ENCODE measurements around the gene AGO3. TPM values are rescaled to one million over a fixed set of nuclear protein-coding genes. Genes with fewer than 3 reads are reported as not detected.
A peak's percentile ranks its signal among the peaks of the same experiment; 100 is the strongest.

Gene AGO3
- total and polyA plus RNA-seq, 2 experiments from 2014 or later, result 10.7 to 30.3 TPM

DNA sequence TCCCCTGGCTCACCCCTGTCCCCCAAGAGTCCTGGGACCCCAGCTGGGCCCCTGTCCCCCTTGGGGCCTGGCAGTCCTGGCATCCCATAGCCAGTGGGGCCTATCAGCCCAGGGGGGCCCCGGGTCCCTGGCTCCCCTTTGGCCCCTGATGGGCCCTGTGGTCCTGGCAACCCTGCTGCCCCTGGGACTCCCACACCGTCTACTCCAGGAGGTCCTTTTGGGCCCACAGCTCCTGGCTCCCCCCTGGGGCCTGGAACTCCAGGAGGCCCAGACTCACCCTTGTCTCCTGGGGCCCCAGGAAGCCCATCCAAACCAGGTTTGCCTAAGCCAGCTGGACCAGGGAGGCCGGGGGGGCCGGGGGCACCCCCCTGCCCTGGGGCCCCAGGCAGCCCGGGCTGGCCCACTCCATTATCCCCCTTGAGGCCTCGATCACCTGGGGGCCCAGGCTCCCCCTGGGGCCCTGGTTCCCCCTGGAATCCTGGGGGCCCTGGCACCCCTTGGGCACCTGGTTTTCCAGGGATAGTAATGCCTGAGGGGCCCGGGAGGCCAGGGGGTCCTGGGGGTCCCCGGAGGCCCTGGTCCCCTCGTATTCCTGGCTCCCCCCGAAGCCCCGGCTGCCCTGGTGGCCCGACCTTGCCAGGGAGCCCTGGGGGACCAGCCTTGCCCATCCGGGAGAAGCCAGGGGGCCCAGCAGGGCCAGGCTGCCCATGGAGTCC lies 167.9 kb downstream of the AGO3 start:
- TF ChIP-seq, protein P1, sequence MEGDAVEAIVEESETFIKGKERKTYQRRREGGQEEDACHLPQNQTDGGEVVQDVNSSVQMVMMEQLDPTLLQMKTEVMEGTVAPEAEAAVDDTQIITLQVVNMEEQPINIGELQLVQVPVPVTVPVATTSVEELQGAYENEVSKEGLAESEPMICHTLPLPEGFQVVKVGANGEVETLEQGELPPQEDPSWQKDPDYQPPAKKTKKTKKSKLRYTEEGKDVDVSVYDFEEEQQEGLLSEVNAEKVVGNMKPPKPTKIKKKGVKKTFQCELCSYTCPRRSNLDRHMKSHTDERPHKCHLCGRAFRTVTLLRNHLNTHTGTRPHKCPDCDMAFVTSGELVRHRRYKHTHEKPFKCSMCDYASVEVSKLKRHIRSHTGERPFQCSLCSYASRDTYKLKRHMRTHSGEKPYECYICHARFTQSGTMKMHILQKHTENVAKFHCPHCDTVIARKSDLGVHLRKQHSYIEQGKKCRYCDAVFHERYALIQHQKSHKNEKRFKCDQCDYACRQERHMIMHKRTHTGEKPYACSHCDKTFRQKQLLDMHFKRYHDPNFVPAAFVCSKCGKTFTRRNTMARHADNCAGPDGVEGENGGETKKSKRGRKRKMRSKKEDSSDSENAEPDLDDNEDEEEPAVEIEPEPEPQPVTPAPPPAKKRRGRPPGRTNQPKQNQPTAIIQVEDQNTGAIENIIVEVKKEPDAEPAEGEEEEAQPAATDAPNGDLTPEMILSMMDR (IDR thresholded peaks at IDR 0.05; ENCODE audit: low read depth, low read length), result no peak
- peaks cover 17% of the 10 kb centered on the region for H3K36me3 ChIP-seq
- no peaks in the 10 kb centered on the region for H3K27me3 ChIP-seq
- DNase-seq (ENCODE audit: low read depth in 1 of 2, low spot score in 1 of 2), result no peak
- no peak overlapping the region for H3K4me3 ChIP-seq
- H3K9me3 ChIP-seq (ENCODE audit: low read depth), result no peaks in the 10 kb centered on the region
- H3K4me1 ChIP-seq (ENCODE audit: low read depth), result no peaks in the 10 kb centered on the region
- no peak overlapping the region for H3K27ac ChIP-seq

DNA sequence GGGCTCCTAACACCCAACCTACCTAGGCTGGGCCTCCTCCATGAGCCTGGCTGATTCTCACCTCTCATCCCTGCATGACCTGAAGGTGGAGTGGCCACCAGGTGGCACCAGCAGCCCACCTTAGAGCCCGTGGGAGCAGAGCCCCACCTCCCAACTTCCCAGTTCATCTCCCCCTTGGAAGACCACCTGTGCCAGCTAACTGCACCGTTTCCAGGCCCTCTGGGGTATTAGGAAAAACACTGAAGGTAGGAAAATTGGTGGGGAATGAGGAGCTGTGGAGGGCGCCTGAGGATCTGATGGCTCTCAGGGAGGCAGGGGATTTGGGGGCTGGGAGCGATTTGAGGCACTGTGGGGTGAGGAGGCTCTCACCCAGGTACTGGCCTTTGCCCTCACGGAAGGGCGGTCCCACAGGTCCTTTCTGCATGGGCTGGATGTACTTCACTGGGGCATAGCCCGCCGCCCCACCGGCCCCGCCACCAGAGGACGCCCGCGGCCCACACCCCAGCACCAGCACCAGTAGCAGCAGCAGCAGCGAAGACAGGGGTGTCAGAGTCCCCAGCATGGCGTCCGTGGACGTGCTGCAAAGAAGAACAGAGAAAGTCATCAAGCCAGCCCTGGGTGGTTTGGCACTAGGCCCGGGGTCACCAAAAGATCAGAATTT lies 168.9 kb downstream of the AGO3 start:
- H3K36me3 ChIP-seq, result peaks cover 7% of the 10 kb centered on the region
- no peaks in the 10 kb centered on the region for H3K9me3 ChIP-seq (ENCODE audit: low read depth)
- TF ChIP-seq, protein P1 (IDR thresholded peaks at IDR 0.05; ENCODE audit: low read depth, low read length), result peak; percentile 65
- no peaks in the 10 kb centered on the region for H3K27me3 ChIP-seq
- H3K4me1 ChIP-seq (ENCODE audit: low read depth), result no peaks in the 10 kb centered on the region
- H3K27ac ChIP-seq, result no peak overlapping the region
- H3K4me3 ChIP-seq, result no peak overlapping the region
- peak; percentile 82 to 84 for DNase-seq (ENCODE audit: low read depth in 1 of 2, low spot score in 1 of 2)

DNA sequence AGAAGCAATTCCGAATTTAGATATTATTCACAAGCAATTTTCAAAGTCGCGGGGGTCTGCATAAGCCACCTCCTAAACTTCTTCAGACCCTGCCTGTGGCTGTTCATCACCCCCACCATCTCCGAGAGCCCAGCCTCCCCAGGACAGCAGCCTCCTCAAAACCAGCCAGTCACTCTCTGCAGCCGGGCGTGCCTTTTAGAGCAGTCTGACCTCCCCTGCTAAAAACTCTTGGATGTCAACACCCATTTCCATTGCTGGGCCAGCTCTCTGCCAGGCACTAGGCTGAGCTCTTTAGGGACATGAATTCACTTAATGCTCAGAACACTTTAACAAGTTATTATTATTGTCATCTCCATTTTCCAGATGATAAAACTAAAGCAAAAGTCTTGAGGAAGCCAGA lies 169.5 kb downstream of the AGO3 start:
- Histone ChIP-seq H3K36me3 (peaks cover 4% of the 10 kb centered on the region), H3K4me3 (no peak overlapping the region), H3K27me3 (no peaks in the 10 kb centered on the region), H3K4me1 (ENCODE audit: low read depth) (no peaks in the 10 kb centered on the region), H3K27ac (no peak overlapping the region), H3K9me3 (ENCODE audit: low read depth) (no peaks in the 10 kb centered on the region)
- TF ChIP-seq, protein P1 (IDR thresholded peaks at IDR 0.05; ENCODE audit: low read depth, low read length), result no peak
- DNase-seq (ENCODE audit: low read depth in 1 of 2, low spot score in 1 of 2), result no peak

DNA sequence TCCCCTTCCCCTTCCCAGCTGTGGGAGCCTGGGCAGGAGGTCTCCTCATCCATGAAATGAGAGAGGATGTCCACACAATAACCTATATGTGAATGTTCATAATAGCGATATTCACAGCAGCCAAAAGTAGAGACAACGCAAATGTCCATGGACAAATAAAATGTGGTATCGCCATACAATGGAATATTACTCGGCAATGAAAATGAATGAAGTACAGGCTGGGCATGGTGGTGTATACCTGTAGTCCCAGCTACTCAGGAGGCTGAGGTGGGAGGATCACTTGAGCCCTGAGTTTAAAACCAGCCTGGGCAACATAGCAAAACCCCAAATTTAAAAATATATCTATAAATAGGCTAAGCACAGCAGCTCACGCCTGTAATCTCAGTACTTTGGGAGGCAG lies 170.6 kb downstream of the AGO3 start:
- H3K27me3 ChIP-seq, result no peaks in the 10 kb centered on the region
- no peak overlapping the region for H3K27ac ChIP-seq
- no peak overlapping the region for H3K4me3 ChIP-seq
- H3K9me3 ChIP-seq (ENCODE audit: low read depth), result no peaks in the 10 kb centered on the region
- no peak for DNase-seq (ENCODE audit: low read depth in 1 of 2, low spot score in 1 of 2)
- no peaks in the 10 kb centered on the region for H3K4me1 ChIP-seq (ENCODE audit: low read depth)
- no peaks in the 10 kb centered on the region for H3K36me3 ChIP-seq
- TF ChIP-seq, protein P1 (IDR thresholded peaks at IDR 0.05; ENCODE audit: low read depth, low read length), result no peak

DNA sequence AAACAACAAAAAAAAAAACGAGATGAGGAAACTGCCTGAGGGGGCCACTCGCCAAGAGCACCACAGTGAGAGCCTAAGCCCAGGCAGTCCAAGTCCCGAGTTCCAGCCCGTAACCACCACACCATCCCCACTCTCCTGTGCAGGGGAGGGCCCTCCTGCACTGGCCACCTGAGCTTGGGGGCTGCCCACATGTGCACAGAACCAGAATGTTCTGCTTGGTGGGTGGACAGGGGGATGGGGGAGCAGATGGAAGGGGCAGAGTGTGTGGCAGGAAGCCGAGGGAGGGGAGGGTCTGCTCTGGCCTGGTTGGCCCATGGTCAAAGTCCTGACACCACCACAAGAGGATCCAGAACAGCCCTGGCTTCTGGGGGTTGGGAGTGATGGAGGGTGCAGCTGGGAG lies 175.4 kb downstream of the AGO3 start:
- Histone ChIP-seq H3K27me3 (no peaks in the 10 kb centered on the region), H3K27ac (no peak overlapping the region), H3K36me3 (no peaks in the 10 kb centered on the region), H3K9me3 (ENCODE audit: low read depth) (no peaks in the 10 kb centered on the region), H3K4me3 (no peak overlapping the region), H3K4me1 (ENCODE audit: low read depth) (no peaks in the 10 kb centered on the region)
- no peak for DNase-seq (ENCODE audit: low read depth in 1 of 2, low spot score in 1 of 2)
- TF ChIP-seq, protein P1 (IDR thresholded peaks at IDR 0.05; ENCODE audit: low read depth, low read length), result no peak
